OCI-LY3 (cell line): ENCODE results near the gene CCL7.
A peak's percentile ranks its signal among the peaks of the same experiment; 100 is the strongest.

Source experiments
- H2AFZ ChIP-seq: fragments of 200-600, 300-600 bp; shearing (Covaris generic); 2 replicates; pipeline ENCODE4 v1.6.0; 2014; ENCODE audit warnings: antibody characterized with exemption, low read depth, low read length
- H3K27ac ChIP-seq: fragments of 200-600, 300-600 bp; sonication (generic); 2 replicates; pipeline ENCODE4 v1.5.1; 2014; ENCODE audit warnings: mild to moderate bottlenecking, low read length, moderate library complexity, mixed read lengths
- H3K27me3 ChIP-seq: fragments of 200-600, 300-600 bp; sonication (generic); 2 replicates; pipeline ENCODE4 v1.6.1; 2014; ENCODE audit warnings: low read depth, low read length, mixed read lengths
- H3K36me3 ChIP-seq: fragments of 200-600, 300-600 bp; sonication (generic); replicated peaks from 2 replicates; pipeline ENCODE3; 2014; ENCODE audit warnings: low read depth, low read length, mixed read lengths
- H3K4me1 ChIP-seq: fragments of 300-600, 200-600 bp; sonication (generic); 2 replicates; pipeline ENCODE4 v1.6.1; 2014; ENCODE audit warnings: low read length, mixed read lengths
- H3K4me2 ChIP-seq: fragments of 200-600, 300-600 bp; sonication (generic); 2 replicates; pipeline ENCODE4 v1.6.1; 2014; ENCODE audit warnings: low read length, mixed read lengths
- H3K4me3 ChIP-seq: fragments of 300-600, 200-600 bp; sonication (generic); 2 replicates; pipeline ENCODE4 v1.5.1; 2014; ENCODE audit warnings: antibody characterized with exemption, mild to moderate bottlenecking, low read length, moderate library complexity
- H3K79me2 ChIP-seq: fragments of 300-600, 200-600 bp; shearing (Covaris generic); 2 replicates; pipeline ENCODE4 v1.6.1; 2014; ENCODE audit warnings: mild to moderate bottlenecking, low read length, mixed read lengths
- H3K9ac ChIP-seq: fragments of 300-600, 200-600 bp; shearing (Covaris generic); 2 replicates; pipeline ENCODE4 v1.6.0; 2014; ENCODE audit warnings: mild to moderate bottlenecking, low read length, moderate library complexity
- H3K9me3 ChIP-seq: fragments of 200-600, 300-600 bp; shearing (Covaris generic); 2 replicates; pipeline ENCODE4 v1.6.1; 2014; ENCODE audit warnings: low read length, mixed read lengths; ENCODE audit not compliant: insufficient read depth
- H4K20me1 ChIP-seq: fragments of 200-600, 300-600 bp; sonication (generic); 2 replicates; pipeline ENCODE4 v1.6.1; 2016; ENCODE audit warnings: low read length, mixed read lengths; ENCODE audit not compliant: insufficient read depth
- CTCF ChIP-seq: fragments of 200-600, 300-600 bp; sonication (generic); IDR thresholded peaks from 2 replicates; pipeline ENCODE4 v1.5.1; 2014; ENCODE audit warnings: antibody characterized with exemption, low read length, low read depth
- EZH2phosphoT487 ChIP-seq: fragments of 200-600 bp; shearing (Covaris generic); IDR thresholded peaks from 2 replicates; pipeline ENCODE4 v1.6.1; 2018; ENCODE audit warnings: antibody characterized with exemption, mixed run types, low read depth

The CCL7 gene

GRCh38 chr17:34305606-34306005, 35.6 kb downstream of the CCL7 start:
- H3K4me3 ChIP-seq, result no peak overlapping the region
- H3K79me2 ChIP-seq, result no peaks in the 10 kb centered on the region
- peaks cover 21% of the 10 kb centered on the region for H3K4me1 ChIP-seq
- H3K27ac ChIP-seq, result no peak overlapping the region
- peaks cover 11% of the 10 kb centered on the region for H3K27me3 ChIP-seq
- TF ChIP-seq CTCF, result no peak
- no peak for TF ChIP-seq EZH2phosphoT487
- H3K36me3 ChIP-seq, result no peaks in the 10 kb centered on the region
- no peaks in the 10 kb centered on the region for H3K9me3 ChIP-seq
- H2AFZ ChIP-seq, result no peak overlapping the region
- H3K4me2 ChIP-seq, result no peak overlapping the region
- no peak overlapping the region for H3K9ac ChIP-seq
- H4K20me1 ChIP-seq, result no peaks in the 10 kb centered on the region

GRCh38 chr17:34306466-34306865, 36.4 kb downstream of the CCL7 start:
- H3K79me2 ChIP-seq, result no peaks in the 10 kb centered on the region
- H3K36me3 ChIP-seq, result no peaks in the 10 kb centered on the region
- H3K4me2 ChIP-seq, result peak overlapping the region; percentile 35; the same call in 1 of the 2 replicates
- no peak overlapping the region for H2AFZ ChIP-seq
- no peaks in the 10 kb centered on the region for H4K20me1 ChIP-seq
- no peak overlapping the region for H3K9ac ChIP-seq
- H3K27ac ChIP-seq, result no peak overlapping the region
- H3K27me3 ChIP-seq, result peaks cover 15% of the 10 kb centered on the region
- no peaks in the 10 kb centered on the region for H3K9me3 ChIP-seq
- TF ChIP-seq EZH2phosphoT487 (no peak), CTCF (peak; percentile 22; the same call in 1 of the 2 replicates)
- H3K4me3 ChIP-seq, result no peak overlapping the region
- peaks cover 21% of the 10 kb centered on the region for H3K4me1 ChIP-seq

GRCh38 chr17:34307110-34307509, 37.1 kb downstream of the CCL7 start:
- no peak overlapping the region for H2AFZ ChIP-seq
- H3K4me1 ChIP-seq, result peaks cover 21% of the 10 kb centered on the region
- no peaks in the 10 kb centered on the region for H3K9me3 ChIP-seq
- no peak for TF ChIP-seq CTCF
- no peak for TF ChIP-seq EZH2phosphoT487
- H3K27me3 ChIP-seq, result peaks cover 19% of the 10 kb centered on the region
- H4K20me1 ChIP-seq, result no peaks in the 10 kb centered on the region
- H3K4me3 ChIP-seq, result no peak overlapping the region
- no peak overlapping the region for H3K27ac ChIP-seq
- H3K36me3 ChIP-seq, result no peaks in the 10 kb centered on the region
- peak overlapping the region; percentile 35 for H3K4me2 ChIP-seq
- no peaks in the 10 kb centered on the region for H3K79me2 ChIP-seq
- no peak overlapping the region for H3K9ac ChIP-seq

- Histone ChIP-seq H2AFZ (no peak overlapping the region), H3K9ac (no peak overlapping the region), H3K4me1 (peaks cover 21% of the 10 kb centered on the region), H3K4me2 (no peak overlapping the region), H3K79me2 (no peaks in the 10 kb centered on the region), H3K4me3 (no peak overlapping the region), H3K36me3 (no peaks in the 10 kb centered on the region), H3K27ac (no peak overlapping the region), H4K20me1 (no peaks in the 10 kb centered on the region), H3K9me3 (no peaks in the 10 kb centered on the region), H3K27me3 (peaks cover 32% of the 10 kb centered on the region)
- no peak for TF ChIP-seq EZH2phosphoT487
- no peak for TF ChIP-seq CTCF
Measured at GRCh38 chr17:34308371-34308770, 38.4 kb downstream of the CCL7 start.
